Osteocyte (in vitro differentiated cells): Measurements from ENCODE around the gene PRKAR2B. TPM values are rescaled to one million over a fixed set of nuclear protein-coding genes. Genes with fewer than 3 reads are reported as not detected.

Source experiments
- DNase-seq: peaks from one replicate; pipeline ENCODE4 v3.0.0; 2021; ENCODE audit warnings: mixed read lengths; ENCODE audit not compliant: unreplicated experiment; ENCODE audit errors: extremely low spot score
- H3K27ac Mint-ChIP-seq: one replicate; pipeline ENCODE4 v1.8.0; 2021; ENCODE audit warnings: mild to moderate bottlenecking, mixed read lengths; ENCODE audit not compliant: unreplicated experiment
- H3K27me3 Mint-ChIP-seq: one replicate; pipeline ENCODE4 v1.8.0; 2021; ENCODE audit warnings: mixed read lengths; ENCODE audit not compliant: unreplicated experiment
- H3K36me3 Mint-ChIP-seq: one replicate; pipeline ENCODE4 v1.8.0; 2021; ENCODE audit warnings: mixed read lengths; ENCODE audit not compliant: unreplicated experiment
- H3K4me1 Mint-ChIP-seq: one replicate; pipeline ENCODE4 v1.8.0; 2021; ENCODE audit warnings: mixed read lengths; ENCODE audit not compliant: unreplicated experiment
- H3K4me3 Mint-ChIP-seq: one replicate; pipeline ENCODE4 v1.8.0; 2021; ENCODE audit warnings: mild to moderate bottlenecking, moderate library complexity, mixed read lengths; ENCODE audit not compliant: unreplicated experiment
- H3K9me3 Mint-ChIP-seq: one replicate; pipeline ENCODE4 v1.8.0; 2021; ENCODE audit warnings: mixed read lengths; ENCODE audit not compliant: unreplicated experiment
- total RNA-seq: library from RNA; stranded (reverse); gene quantifications from 2 replicates; pipeline ENCODE4 v1.2.1, GENCODE V29; 2021
- TF ChIP-seq, protein P1 (sequence below): fragments of 200-600 bp; sonication (generic); IDR thresholded peaks from 2 replicates; pipeline ENCODE4 v1.5.0; 2021; ENCODE audit warnings: antibody characterized with exemption, mild to moderate bottlenecking, moderate library complexity

The PRKAR2B gene
- total RNA-seq, 1 donor from 2014 or later, result 3.3 TPM

DNA sequence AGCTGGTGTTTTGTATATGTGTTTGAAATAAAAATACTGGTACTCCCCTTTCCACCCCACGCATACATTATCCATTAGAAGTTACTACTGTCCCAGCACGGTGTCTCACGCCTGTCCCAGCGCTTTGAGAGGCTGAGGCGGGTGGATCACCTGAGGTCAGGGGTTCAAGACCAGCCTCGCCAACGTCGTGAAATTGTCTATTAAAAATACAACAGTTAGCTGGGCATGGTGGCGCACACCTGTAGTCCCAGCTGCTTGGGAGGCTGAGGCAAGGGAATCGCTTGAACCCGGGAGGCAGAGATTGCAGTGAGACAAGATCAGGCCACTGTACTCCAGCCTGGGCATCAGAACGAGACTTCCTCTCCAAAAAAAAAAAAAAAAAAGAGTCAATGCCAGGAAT lies 127.0 kb downstream of the PRKAR2B start:
- TF ChIP-seq, protein P1, sequence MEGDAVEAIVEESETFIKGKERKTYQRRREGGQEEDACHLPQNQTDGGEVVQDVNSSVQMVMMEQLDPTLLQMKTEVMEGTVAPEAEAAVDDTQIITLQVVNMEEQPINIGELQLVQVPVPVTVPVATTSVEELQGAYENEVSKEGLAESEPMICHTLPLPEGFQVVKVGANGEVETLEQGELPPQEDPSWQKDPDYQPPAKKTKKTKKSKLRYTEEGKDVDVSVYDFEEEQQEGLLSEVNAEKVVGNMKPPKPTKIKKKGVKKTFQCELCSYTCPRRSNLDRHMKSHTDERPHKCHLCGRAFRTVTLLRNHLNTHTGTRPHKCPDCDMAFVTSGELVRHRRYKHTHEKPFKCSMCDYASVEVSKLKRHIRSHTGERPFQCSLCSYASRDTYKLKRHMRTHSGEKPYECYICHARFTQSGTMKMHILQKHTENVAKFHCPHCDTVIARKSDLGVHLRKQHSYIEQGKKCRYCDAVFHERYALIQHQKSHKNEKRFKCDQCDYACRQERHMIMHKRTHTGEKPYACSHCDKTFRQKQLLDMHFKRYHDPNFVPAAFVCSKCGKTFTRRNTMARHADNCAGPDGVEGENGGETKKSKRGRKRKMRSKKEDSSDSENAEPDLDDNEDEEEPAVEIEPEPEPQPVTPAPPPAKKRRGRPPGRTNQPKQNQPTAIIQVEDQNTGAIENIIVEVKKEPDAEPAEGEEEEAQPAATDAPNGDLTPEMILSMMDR, result no peak

DNA sequence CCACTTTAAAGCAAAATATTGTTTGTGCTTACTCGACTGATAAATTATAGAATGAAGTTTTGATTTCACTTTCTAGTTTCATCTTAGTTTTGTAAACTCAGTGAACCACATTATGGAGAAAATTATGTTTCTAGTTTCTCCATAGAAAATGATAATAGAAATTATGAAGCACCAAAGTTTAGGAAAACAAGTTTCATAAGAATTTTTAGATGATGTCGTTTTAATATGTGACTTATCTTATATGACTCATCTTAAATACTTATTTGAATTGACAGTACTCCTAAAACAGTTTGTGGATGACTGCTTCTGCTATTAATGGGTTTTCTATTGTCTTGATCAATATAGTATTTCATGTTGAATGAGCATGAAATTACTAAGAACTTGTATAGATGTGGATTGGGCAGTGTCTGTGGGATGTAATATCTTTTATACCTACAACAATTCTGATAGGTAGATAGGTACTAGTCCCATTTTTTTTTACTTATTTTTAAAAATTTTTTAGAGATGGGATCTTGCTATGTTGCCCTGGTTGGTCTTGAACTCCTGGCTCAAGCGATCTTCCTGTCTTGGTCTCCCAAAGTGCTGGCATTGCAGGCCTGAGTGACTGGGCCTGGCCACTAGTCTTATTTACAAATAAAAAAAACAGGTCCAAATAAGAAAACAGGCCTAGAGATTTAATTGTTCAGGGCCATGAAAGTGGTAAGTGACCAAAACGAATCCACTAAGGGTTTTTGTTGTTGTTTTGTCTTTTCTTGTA lies 127.9 kb downstream of the PRKAR2B start:
- H3K27ac Mint-ChIP-seq, result no peak overlapping the region
- H3K4me3 Mint-ChIP-seq, result no peak overlapping the region

More for the DNA sequence above, 127.0 kb downstream of the PRKAR2B start:
- Mint-ChIP-seq H3K27me3 (no peaks in the 10 kb centered on the region), H3K4me1 (peaks cover 47% of the 10 kb centered on the region), H3K36me3 (peaks cover 2% of the 10 kb centered on the region), H3K4me3 (no peak overlapping the region), H3K9me3 (no peaks in the 10 kb centered on the region), H3K27ac (peak overlapping the region; percentile 23)
- no peak for DNase-seq

DNA sequence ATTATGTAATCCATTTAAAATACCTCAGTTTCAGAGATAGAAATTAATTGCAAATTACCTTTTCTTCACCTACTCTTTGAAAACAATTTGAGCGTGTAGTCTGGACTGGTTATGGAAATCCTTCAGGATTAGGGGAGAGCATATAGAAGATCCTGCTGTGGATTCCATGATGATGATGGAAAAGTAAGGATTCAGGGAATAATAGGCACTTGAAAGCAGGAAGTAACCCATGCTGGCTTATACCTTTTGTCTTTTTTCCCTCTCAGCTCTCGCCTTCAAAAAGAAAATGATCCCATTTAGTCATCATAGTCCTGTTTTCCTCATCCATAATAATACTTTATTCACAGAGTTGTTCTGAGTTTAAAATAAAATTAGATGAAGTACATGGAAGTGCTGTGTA lies 128.7 kb downstream of the PRKAR2B start:
- Mint-ChIP-seq H3K9me3 (no peaks in the 10 kb centered on the region), H3K36me3 (peaks cover 2% of the 10 kb centered on the region), H3K27ac (no peak overlapping the region), H3K27me3 (no peaks in the 10 kb centered on the region), H3K4me3 (no peak overlapping the region), H3K4me1 (peaks cover 30% of the 10 kb centered on the region)
- TF ChIP-seq, protein P1, result no peak
- DNase-seq, result no peak

More for the DNA sequence above, 127.9 kb downstream of the PRKAR2B start:
- TF ChIP-seq, protein P1, result no peak
- Mint-ChIP-seq H3K27me3 (no peaks in the 10 kb centered on the region), H3K36me3 (peaks cover 2% of the 10 kb centered on the region), H3K9me3 (no peaks in the 10 kb centered on the region), H3K4me1 (peaks cover 38% of the 10 kb centered on the region)
- no peak for DNase-seq

DNA sequence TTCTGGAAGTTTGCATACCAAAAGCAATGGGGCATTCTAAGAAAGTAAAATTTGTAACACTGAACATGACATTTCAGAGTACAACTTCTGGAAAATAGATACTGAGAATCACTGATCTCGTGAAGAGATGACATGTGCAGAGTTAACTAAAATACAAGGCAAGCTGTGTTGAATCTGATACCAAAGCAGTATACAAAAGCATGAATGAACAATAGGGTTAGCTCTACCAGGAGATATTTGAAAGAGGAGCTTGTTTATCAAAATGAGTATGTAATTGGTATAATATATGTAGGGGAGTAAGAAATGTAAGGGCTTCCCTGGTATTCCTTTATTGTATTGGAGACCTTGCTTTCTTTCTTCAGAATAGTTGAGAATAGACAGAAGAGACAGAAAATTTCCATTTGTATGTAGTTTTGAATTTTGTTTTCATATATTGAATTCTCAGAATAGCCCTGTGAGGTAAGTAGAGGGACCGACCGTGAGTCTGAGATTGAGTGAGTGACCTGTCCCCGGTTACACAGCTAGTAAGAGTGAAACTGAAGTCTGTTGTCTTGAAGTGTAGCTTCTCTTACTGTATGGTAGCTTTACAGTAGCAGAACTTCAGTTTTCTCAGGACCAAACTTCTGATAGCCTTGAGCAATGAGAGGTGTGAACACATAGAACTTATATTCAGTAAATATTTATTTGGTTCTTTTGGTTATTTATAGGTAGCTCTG lies 129.3 kb downstream of the PRKAR2B start:
- TF ChIP-seq, protein P1, result no peak
- no peak overlapping the region for H3K27ac Mint-ChIP-seq
- no peaks in the 10 kb centered on the region for H3K27me3 Mint-ChIP-seq
- peaks cover 29% of the 10 kb centered on the region for H3K4me1 Mint-ChIP-seq
- no peak for DNase-seq
- peaks cover 2% of the 10 kb centered on the region for H3K36me3 Mint-ChIP-seq
- no peak overlapping the region for H3K4me3 Mint-ChIP-seq
- no peaks in the 10 kb centered on the region for H3K9me3 Mint-ChIP-seq
